ENCODE measurements around the gene MRPS31.
"Not testable (repeated sequence)": the region's sequence is repeated elsewhere in the genome, so short reads cannot be mapped to it uniquely, and the experiment has no call there.

Gene MRPS31

GRCh38 chr13:40789275-40790153 lies 18.5 kb upstream of the MRPS31 start, which contains the start of gene SLC25A15:
Gene SLC25A15 (plus strand): TSS chr13:40789611. CDS start chr13:40793227, 3,616 bp downstream.
- no peak for FAIRE-seq

GRCh38 chr13:40788540-40789274 lies 17.7 kb upstream of the MRPS31 start:
- not testable (repeated sequence) for FAIRE-seq

DNA sequence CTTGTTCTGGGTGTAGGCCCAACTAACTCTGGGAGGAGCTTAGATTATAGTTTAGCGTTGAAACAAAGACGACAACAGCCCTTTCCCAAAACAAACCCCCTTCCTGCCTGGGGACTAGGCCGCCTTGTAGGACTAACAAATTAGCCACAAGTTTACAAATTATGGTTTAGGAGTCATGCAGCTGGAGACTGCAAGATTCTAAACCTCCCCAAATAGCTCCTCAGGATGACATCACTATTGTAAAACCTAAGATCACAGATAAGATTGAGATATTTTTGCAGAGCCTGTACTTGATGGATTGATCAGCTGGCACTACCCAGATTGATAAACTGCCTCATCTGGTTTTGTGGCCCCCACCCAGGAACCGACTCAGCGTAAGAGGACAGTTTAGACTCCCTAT lies 16.1 kb upstream of the MRPS31 start:
- FAIRE-seq, result no peak

DNA sequence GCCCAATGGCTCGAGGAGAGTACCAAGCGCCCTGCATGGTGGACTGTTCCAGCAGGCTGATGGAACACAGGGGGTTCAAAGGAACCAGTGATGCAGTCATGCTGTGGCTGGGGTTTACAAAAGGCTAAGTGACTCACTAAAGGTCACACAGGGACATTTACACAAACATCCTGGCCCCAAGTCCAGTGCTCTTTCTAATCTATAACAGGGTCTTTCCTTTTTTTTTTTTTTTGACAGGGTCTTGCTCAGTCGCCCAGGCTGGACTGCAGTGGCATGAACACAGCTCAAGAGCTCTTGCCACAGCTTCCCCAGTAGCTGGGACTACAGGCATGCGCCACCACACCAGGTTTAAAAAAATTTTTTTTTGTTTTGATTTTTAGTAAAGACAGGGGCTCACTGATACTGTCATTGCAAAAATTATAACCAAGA lies 15.6 kb upstream of the MRPS31 start:
- FAIRE-seq, result no peak

DNA sequence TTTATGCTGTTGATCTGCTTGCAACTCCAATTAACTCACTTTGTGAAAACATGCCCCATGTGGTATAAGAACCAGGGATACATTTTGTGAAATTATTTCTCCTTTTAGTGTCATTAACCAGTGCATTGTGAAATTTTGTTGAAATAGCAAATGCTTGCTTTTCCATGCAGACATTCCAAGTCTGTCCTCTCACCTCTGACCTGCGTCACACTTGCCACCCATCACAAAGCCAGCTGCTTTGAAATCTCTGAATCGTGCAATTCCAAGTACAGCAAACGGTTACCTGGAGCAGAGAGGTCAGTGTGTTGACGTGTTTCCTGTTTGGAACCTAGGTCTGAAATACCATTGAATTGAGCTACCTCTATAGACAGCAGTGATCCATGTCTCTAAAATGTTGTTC lies 13.6 kb upstream of the MRPS31 start:
- no peak for FAIRE-seq

GRCh38 chr13:40782971-40783370 lies 12.0 kb upstream of the MRPS31 start:
- FAIRE-seq, result not testable (repeated sequence)

DNA sequence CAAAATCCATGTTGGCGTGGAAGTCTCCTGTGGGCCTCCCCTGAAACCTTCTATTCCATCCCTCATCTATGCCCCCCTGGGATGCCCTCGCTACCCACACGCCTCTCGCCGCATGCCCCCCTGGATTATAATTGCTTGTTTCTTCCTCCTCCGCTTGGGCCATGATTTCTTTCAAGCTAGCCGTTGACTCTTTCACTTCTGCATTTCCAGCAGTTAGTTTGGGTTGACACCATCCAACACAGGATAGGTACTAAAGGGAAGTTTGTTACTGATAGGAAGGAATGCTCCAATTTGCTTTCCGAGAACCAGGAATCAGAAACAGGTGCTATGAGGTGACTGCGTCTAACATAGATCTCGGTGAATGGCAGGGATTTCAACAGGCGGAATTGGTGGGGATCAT lies 10.7 kb upstream of the MRPS31 start:
- no peak for FAIRE-seq

DNA sequence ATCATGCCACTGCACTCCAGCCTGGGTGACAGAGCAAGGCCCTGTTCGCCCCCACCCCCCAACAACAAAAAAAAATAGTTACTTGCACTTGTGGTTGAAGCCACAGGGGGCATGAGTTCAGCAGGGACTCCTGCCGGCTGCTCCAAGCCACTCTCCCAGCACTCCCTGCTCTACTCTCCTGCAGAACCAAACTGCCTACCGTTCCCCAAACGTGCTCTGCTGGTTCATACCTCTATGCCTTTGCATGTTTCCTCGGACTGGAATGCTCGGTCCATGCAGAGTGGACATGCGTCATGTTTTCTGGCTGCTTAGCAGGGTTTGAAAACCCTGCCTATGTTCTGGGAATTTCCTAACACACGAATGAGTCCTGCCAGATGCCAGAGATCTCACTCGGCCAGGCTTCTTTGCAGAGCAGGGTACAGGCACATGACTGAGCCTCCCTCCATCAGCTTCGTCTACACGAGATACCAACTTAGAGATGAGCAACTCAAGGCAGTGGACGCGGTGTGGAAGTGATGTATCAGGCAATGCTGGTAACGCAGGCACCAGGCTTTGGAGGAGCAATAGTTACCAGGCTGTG lies 9.9 kb upstream of the MRPS31 start:
- no peak for FAIRE-seq

DNA sequence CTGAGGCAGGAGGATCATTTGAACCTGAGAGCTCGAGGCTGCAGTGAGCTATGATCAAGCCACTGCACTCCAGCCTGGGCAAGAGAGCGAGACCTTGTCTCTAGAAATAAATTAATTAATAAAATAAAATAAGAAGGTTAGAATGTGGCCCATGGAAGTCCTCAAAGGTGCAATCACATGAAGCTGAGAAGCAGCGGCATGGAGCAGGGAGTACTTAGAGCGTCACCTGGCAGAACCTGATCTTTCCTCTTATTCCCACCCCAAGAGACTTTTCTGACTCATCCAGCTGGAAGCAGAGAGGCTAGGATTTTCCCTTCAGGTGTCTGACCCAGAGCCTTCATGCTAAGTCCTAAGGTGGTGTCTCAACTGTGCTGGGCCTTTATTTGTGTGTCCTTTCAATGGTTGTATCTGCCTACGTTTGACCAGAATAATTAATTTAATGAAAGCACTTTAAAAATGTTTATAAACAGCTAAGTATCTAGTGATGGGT lies 8.9 kb upstream of the MRPS31 start:
- FAIRE-seq, result no peak

DNA sequence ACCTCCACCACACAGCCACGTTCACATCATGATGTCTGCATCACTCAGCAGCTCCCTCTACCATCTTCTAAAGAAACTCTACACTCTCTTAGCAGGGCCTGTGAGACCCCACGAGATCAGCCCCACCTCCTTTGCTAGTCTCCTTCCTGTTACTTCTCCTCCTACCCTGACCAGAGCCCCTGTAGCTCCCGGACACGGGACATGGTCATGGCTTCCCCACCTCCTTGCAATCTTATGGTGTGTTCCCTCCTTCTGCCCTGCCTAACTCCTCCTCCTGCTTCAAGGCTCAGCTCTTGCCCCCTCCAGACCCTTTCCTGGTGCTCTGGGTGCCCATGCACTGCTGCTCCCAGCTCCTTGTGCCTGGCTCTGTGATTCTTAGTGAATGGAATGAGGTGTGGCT lies 8.1 kb upstream of the MRPS31 start:
- no peak for FAIRE-seq

- FAIRE-seq, result no peak
These were observed 6.8 kb upstream of the MRPS31 start for GRCh38 chr13:40777809-40778175.

DNA sequence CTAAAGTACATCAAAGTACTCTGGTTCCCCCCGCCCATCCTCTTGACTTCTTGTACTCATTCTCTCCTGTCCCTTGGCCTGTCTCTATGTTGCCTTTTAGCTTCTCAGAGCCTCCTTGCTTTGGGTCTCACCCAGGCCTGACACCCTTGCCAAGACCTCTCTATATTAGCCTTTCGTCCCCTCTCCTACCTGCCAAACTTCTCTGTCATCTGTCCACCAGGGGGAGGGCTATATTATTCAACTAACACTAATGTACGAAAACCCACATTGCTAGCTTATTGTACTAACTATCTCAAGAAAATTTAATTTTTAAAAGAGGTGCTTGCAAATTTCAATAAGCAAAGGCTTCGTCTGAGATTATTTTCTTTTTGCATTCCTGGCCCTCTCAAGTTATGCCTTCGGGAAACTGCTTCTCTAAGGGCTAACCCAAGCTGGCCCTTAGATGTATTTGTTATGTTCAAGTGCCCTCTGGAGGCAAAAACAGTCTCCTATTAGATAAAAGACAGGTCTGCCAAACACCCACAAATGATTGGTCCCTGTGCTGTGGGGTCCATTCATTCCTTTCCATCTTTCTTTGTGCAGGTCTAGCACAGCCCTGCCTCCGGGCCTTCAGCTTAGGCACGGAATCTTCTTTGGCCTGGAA lies 6.3 kb upstream of the MRPS31 start:
- FAIRE-seq, result no peak

GRCh38 chr13:40776681-40777165 lies 5.7 kb upstream of the MRPS31 start:
- FAIRE-seq, result no peak

- no peak for FAIRE-seq
These were observed 5.2 kb upstream of the MRPS31 start for GRCh38 chr13:40776232-40776631.

DNA sequence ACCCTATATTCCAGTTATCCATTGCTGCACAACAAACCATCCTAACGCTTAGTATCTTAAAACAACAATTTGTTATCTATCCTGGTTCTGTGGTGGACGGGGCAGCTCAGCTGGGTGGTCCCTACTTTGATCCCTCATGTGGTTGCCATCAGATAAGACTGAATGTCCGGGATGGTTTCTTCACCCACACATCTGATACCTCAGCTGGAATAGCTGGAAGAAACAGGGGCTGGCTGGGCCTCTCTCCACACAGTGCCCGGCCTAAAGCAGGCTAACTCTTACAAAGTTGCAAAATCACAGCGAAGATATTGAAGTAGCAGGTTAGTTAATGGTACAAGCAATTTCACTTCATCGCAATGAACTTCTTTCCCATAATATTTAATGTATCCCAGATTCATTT lies 3.7 kb upstream of the MRPS31 start:
- FAIRE-seq, result no peak

- FAIRE-seq, result no peak
These were observed 1.9 kb upstream of the MRPS31 start for GRCh38 chr13:40772765-40773473.

DNA sequence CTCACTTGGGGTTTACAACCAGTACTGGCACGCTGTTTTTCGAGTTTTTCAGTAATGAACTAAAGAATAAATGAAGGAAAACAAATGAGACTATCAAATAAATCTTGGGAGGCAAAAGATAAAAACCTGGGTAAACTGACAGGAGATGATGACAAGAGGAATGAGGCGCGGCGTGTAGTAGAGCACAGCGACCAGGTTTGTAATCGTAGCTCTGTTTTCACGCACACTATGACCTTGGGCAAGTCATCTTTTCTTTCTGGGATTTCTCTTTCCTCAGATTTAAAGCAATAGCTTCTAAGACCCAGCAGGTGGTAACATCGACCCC lies 419 bp downstream of the MRPS31 start:
- no peak for FAIRE-seq

- no peak for FAIRE-seq
These were observed 1.0 kb downstream of the MRPS31 start for GRCh38 chr13:40769970-40770369.

GRCh38 chr13:40765602-40766001 lies 5.4 kb downstream of the MRPS31 start:
- FAIRE-seq, result no peak

- FAIRE-seq, result no peak
These were observed 6.2 kb downstream of the MRPS31 start for GRCh38 chr13:40764587-40765403.

- no peak for FAIRE-seq
These were observed 8.1 kb downstream of the MRPS31 start for GRCh38 chr13:40762849-40763248.
